ENCODE results near the gene RASA3. TPM values are rescaled to one million over a fixed set of nuclear protein-coding genes. Genes with fewer than 3 reads are reported as not detected.

Gene RASA3
- total and polyA plus RNA-seq, 11 donors, result 4.8 to 24.2 (median 9.7) TPM

DNA sequence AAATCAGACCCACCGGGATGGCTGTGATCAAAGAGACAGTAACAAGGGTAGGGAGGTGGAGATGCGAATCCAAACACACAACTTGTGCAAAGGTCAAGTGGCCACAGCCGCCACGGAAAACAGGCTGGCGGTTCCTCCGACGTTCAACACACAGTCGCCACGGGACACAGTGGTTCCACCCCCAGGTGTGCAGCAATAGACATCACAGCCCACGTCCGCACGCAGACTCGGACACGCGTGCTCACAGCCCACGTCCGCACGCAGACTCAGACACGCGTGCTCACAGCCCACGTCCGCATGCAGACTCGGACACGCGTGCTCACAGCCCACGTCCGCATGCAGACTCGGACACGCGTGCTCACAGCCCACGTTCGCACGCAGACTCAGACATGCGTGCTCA, 70.1 kb downstream of the RASA3 start:
- Histone ChIP-seq H3K9me3 (no peaks in the 10 kb centered on the region), H3K36me3 (no peaks in the 10 kb centered on the region), H3K27ac (peak overlapping the region in 5 of 12 donors; percentile 11 to 99 (median 43)), H3K4me1 (peaks cover 0 to 83% (median 49%) of the 10 kb centered on the region in 12 donors), H3K27me3 (no peaks in the 10 kb centered on the region), H3K4me3 (no peak overlapping the region)
- ATAC-seq (no peak), DNase-seq (peak in 2 of 5 donors; percentile 16 to 63)
- TF ChIP-seq, protein P1, sequence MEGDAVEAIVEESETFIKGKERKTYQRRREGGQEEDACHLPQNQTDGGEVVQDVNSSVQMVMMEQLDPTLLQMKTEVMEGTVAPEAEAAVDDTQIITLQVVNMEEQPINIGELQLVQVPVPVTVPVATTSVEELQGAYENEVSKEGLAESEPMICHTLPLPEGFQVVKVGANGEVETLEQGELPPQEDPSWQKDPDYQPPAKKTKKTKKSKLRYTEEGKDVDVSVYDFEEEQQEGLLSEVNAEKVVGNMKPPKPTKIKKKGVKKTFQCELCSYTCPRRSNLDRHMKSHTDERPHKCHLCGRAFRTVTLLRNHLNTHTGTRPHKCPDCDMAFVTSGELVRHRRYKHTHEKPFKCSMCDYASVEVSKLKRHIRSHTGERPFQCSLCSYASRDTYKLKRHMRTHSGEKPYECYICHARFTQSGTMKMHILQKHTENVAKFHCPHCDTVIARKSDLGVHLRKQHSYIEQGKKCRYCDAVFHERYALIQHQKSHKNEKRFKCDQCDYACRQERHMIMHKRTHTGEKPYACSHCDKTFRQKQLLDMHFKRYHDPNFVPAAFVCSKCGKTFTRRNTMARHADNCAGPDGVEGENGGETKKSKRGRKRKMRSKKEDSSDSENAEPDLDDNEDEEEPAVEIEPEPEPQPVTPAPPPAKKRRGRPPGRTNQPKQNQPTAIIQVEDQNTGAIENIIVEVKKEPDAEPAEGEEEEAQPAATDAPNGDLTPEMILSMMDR (IDR thresholded peaks at IDR 0.05), result no peak
- intact Hi-C loops (cut with DNase I), result loop anchor here in 2 of 10 donors (5.0 to 10.0 kb wide), 2 partner anchors 70 to 72 kb away; partner anchors contain the start of gene RASA3 (in 2 of the 2)
- WGBS, 4 donors, result 95 to 98% (median 97%) methylated on average over 34 of the region's 34 CpGs

- Histone ChIP-seq H3K4me3 (no peak overlapping the region), H3K4me1 (peaks cover 0 to 83% (median 55%) of the 10 kb centered on the region in 12 donors), H3K9me3 (no peaks in the 10 kb centered on the region), H3K27ac (peak overlapping the region in 1 of 12 donors; percentile 97), H3K27me3 (no peaks in the 10 kb centered on the region), H3K36me3 (peaks cover 0 to under 1% (median 0%) of the 10 kb centered on the region in 9 donors)
- intact Hi-C loops (cut with DNase I), result loop anchor here in 2 of 10 donors (5.0 to 10.0 kb wide), 2 partner anchors 71 to 73 kb away; partner anchors contain the start of gene RASA3 (in 2 of the 2)
- WGBS, 4 donors, result 92 to 96% (median 95%) methylated on average over 20 of the region's 20 CpGs
- TF ChIP-seq, protein P1 (IDR thresholded peaks at IDR 0.05), result no peak
- TF ChIP-seq POLR2A (IDR thresholded peaks at IDR 0.05), result no peak
- no peak for ATAC-seq
- DNase-seq, result peak in 2 of 5 donors; percentile 18 to 58
These were observed 70.7 kb downstream of the RASA3 start for GRCh38 chr13:114061744-114062143.

GRCh38 chr13:114061047-114061446, 71.4 kb downstream of the RASA3 start:
- TF ChIP-seq, protein P1 (IDR thresholded peaks at IDR 0.05), result no peak
- no peak for TF ChIP-seq POLR2A (IDR thresholded peaks at IDR 0.05)
- Histone ChIP-seq H3K9me3 (no peaks in the 10 kb centered on the region), H3K36me3 (peaks cover 0 to 7% (median 0%) of the 10 kb centered on the region in 9 donors), H3K4me1 (peaks cover 0 to 82% (median 53%) of the 10 kb centered on the region in 12 donors), H3K27ac (peak overlapping the region in 2 of 12 donors; percentile 25 to 41), H3K27me3 (no peaks in the 10 kb centered on the region), H3K4me3 (no peak overlapping the region)
- ATAC-seq, result no peak
- intact Hi-C loops (cut with DNase I), result loop anchor here in 2 of 10 donors (5.0 to 10.0 kb wide), 2 partner anchors 71 to 74 kb away; partner anchors contain the start of gene RASA3 (in 2 of the 2)
- WGBS, 4 donors, result 91 to 95% (median 95%) methylated on average over 18 of the region's 18 CpGs
- peak in 1 of 5 donors; percentile 12 for DNase-seq

DNA sequence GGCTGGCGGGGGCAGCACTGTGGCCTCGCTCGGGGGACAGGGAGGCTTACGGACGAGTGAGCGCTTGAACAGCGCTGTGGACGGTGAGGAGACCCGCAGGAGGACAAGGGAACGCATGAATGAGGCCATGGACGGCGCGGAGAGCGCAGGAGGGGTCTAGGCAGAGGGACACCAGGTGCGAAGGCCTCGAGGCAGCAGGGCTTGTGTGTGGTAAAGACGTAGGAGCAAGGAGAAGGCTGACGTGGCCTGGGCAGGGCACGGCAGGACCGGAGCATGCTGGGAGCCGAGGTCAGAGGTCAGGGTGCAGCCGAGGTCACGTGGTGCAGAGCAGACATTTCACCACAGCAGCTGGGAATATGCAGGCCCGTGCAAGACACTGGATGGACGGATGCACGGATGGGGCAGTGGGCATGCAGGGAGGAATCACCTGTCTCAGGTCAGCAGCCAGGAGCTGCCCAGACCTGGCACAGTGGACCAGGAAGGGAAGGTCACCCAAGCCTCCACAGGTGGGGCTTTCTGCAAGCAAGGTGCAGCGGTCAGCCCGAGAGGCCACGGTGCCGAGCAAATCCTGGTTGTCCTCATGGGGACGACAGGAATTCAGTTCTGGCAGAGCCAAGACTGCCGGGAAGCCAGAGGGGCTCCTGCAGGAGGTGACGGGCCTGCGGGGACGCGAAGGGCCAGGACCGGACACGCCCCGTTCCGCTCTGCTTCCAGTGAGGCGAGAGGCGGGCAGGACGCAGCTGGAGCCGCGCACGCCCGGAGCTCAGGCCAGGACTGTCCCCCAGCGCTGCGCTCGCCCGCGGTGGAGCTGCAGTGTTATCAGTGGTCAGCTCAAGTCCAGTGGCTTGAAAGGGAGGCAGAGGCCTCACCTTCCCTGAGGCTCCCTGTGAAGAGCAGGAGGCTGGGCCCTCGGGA, 72.2 kb downstream of the RASA3 start:
- WGBS, 4 donors, result 86 to 93% (median 91%) methylated on average over 48 to 53 of the region's 53 CpGs

More for the DNA sequence above, 72.2 kb downstream of the RASA3 start:
- Histone ChIP-seq H3K27ac (peak overlapping the region in 3 of 12 donors; percentile 25 to 46 (median 27)), H3K4me3 (no peak overlapping the region), H3K36me3 (peaks cover 0 to 16% (median 0%) of the 10 kb centered on the region in 9 donors), H3K4me1 (peaks cover 0 to 73% (median 47%) of the 10 kb centered on the region in 12 donors), H3K27me3 (no peaks in the 10 kb centered on the region), H3K9me3 (no peaks in the 10 kb centered on the region)
- peak in 4 of 5 donors; percentile 52 to 81 (median 56) for DNase-seq
- TF ChIP-seq POLR2A (IDR thresholded peaks at IDR 0.05), result no peak
- TF ChIP-seq, protein P1 (IDR thresholded peaks at IDR 0.05), result no peak
- intact Hi-C loops (cut with DNase I), result loop anchor here in 2 of 10 donors (5.0 to 10.0 kb wide), 2 partner anchors 72 to 75 kb away; partner anchors contain the start of gene RASA3 (in 2 of the 2)
- peak in 1 of 4 donors; percentile 34 for ATAC-seq
